GM15510 (cell line): ENCODE measurements around the gene KCNIP1.

Experiments
- POLR2A ChIP-seq: IDR thresholded peaks from 3 replicates; pipeline ENCODE4 v1.6.1; 2011; ENCODE audit warnings: borderline replicate concordance; ENCODE audit not compliant: insufficient read length; ENCODE audit errors: extremely low read depth

Gene KCNIP1

DNA sequence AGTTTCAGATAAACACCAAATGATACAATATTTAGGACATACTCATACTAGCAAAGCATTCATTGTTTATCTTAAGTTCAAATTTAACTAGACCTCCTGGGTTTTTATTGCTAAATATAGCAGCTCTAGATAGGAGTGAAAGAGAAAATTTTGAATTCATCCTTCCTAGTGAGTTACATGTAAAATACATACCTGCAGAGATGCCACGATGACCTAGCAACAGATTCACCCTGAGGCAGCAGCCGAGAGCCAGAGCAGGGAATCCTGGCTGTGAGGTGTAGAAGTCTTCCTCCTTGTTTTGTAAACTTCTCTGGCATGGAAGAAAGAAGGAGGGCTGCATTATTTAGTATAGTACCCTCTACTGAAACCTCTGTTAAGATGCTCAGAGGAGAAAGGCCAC is 253.8 kb downstream of the KCNIP1 start:
- TF ChIP-seq POLR2A: no peak

DNA sequence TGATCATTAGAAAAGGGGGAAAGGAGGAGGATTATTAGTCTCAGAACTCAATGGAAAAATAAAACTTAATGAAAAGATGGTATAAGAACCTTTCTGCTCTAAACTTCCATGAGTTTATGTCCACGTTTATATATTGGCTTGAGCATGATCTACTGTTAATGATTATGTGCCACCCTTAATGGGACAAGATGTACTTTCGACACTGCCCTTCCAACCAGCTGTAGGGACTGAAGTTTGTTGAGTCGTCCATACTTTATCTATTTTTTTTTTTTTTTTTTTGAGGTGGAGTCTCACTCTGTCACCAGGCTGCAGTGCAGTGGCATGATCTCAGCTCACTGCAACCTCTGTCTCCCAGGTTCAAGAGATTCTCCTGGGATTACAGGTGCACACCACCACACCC is 254.7 kb downstream of the KCNIP1 start:
- TF ChIP-seq POLR2A: no peak

DNA sequence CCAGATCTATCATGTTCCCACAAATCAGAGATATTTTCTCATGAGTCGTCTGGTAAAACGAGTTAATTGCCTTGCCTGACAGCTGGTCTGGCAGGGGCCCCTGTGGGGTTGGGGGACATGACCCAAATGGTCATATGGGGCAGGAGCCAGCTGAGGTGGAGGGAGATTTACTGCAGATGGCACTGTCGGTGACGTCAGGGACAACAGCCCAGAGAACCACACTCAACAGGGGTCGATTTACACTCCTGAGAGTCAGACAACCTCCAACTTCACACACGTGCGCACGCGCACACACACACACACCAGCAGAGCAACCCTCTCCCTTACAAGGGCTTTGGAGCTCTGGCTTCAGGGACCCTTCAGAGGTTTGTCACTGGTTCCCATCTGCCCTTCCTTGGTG is 256.3 kb downstream of the KCNIP1 start:
- TF ChIP-seq POLR2A: no peak

DNA sequence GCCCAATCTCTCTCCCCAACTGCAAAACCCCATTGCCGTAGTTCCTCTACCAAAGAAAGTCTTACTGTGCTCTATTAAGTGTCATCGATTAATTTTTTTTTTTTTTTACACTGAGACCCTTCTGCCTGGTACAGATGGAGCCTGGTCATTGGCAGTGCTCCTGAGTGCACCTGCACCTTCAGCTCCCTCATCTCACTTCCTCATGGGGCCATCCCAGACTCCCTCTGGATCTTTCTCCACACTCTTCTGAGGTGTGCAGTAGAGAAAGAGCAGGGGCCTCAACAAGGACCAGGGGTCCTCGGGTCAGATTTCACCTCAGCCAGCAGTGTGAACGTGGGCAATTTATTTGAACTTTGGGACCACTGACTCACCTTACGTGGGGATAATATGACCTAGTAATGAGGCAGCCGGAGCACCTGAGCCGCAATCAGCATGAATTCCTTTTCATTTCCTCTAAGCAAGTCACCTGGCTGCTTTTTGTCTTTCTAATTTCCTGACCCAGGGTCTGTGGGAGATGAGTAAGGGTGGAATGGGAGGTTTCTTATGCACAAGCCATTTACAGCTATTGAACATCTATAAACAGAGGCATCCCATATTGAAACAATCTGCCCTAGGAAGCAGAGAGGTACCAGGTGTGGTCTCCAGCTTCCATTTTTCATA is 257.4 kb downstream of the KCNIP1 start:
- TF ChIP-seq POLR2A: no peak

DNA sequence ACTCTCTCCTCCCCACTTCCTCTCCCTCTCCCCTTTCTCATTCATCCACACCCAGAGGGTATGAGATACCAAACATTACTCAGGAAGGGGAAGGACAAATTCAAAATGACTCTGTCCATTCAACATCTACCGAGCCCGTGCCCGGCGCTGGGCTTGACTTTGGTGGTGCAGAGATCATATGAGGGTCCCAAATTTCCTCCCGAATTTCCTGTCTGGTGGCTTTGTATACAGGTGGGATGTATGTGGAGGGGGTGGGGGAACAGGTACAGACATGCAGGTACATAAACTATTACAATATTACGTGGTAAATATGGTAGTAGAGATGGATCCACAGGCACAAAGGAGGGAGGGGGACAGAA is 257.9 kb downstream of the KCNIP1 start:
- no peak for TF ChIP-seq POLR2A

DNA sequence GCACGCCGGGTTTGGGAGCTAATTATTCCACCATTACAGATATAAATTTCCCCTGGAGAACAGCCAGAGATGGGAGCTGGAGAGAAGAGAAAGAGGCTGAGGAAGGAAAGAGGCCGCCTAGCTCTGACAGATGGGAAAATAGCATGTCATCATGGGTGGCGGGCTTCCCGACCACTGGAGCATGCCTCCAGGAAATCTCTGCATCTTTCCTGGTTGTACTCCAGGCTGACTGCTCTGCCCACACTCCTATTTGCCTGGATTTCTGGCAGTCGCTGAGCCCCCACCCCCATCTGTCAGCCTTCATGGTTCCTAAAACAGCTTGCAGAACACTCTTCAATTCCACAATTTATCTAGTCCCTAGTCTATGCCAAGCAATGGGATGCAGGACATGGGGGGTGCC is 265.4 kb downstream of the KCNIP1 start:
- TF ChIP-seq POLR2A: no peak

DNA sequence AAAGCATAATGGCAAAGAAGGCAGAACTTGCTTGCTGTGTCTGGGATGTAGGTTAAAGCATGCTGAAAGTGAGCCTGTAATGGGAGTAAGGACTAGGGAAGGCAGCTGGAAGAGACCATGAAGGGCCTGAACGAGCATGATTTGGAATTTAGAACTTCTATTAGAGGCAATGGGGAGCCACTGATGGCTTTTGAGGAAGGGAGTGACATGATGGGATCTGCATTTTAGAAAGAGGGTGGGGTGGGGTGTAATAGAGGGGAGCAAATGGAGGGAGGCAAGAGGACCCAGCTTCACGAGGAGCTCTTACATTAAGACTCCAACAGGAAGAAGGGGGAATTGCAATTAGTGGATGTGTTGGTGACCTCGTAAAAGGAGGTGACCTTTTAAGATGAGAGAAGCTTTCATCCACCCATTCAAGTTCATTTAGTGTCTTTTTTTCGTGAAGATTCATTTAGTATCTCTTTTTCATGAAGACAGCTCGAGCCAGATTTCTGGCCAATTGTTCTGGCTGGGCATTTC is 266.1 kb downstream of the KCNIP1 start:
- no peak for TF ChIP-seq POLR2A

DNA sequence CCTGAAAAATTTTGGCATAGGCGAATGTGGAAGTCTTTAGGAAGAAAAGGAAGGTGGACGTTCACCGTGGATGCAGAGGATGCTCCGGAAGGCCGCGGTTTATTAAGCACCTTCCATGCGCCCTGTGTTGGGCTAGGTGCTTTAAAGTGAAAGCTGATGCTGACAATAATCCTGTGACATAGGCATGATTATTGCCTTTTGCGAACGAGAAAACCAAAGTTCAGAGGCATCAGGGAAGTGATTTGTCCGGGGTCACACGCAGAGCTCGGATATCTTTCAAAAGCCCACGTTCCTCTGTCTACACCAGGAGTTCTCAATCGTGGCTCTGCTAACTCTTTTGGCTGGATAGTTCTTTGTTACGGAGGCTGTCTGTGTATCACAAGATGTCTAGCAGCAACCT is 267.7 kb downstream of the KCNIP1 start:
- no peak for TF ChIP-seq POLR2A

DNA sequence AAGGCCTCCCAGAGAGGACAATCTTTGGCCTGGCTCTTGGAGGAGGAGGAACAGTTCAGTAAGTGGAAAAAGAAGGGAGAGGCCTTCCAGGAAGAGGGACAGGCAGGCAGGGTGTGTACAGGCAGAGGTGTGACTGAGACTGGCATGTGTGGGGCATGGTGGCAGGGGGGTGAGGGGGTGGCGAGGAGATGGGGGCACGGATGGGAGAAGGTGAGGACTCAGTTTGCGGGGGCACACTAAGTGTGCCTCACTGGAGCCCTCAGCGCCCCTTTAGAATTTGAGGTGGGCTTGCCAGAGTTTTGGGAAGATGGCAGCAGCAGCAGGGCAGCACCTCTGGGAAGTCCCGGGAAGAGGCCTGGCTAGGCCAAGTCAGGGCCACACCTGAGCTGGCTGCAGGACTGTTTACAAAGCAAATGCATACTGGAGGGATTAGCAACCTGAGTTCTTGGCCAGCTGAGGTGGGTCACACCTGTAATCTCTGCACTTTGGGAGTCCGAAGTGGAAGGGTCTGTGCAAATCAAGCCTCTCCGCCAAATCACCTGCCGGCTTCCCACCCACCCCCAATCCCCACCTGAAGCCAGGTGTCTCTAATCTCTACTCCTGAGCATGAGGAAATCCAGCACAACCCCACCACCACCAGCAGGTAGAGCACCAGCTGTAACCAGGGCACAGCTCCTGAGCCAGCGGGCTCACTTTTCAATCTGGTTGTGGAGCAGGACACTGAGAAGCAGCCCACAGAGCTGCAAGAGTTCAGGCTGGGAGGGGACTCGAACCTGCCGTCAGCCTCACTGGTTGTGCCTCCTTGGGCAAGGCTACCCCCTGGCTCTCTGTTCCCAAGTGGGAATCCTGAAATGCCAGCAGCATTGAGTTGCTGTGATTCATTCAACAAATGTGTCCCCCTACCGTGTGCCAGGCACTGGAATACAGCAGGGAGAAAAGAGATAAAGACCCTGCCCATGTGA is 269.5 kb downstream of the KCNIP1 start:
- TF ChIP-seq POLR2A: no peak

DNA sequence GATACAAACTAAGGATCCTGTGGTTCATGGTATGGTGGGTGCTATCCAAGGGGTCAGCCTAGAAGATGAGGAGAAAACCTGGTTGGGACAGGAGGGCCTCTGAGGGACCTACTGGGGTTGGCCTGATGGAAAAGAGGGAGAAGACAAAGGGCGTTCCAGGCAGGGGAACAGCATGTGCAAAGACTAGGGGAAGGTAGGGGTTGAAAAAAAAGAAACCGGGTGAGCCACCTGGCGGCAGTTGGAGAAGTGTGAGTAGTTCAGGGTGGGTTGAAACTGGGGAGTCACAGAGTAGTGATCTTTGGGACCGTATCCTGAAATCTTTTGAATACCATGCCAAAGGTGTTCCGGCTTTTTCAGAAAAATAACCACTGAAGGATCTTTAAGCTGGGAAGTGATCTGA is 271.0 kb downstream of the KCNIP1 start:
- TF ChIP-seq POLR2A: no peak

DNA sequence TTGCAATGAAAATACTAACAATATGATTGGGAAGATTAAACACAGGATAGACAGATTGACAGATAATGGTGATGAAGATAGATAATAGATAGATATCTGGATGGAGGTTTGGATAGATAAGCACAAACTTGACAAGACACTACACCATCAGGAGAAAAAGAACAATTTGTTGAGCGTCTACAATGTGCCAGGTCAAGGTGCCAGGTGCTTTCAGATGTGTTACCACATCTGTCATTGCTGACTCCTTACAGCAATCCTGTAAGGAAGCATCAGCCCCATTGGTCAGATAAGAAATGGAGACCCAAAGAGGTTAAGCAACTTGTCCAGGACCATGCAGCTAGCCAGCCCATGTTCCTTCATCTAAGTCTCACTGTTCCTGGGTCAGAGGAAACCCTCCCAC is 278.1 kb downstream of the KCNIP1 start:
- TF ChIP-seq POLR2A: no peak

DNA sequence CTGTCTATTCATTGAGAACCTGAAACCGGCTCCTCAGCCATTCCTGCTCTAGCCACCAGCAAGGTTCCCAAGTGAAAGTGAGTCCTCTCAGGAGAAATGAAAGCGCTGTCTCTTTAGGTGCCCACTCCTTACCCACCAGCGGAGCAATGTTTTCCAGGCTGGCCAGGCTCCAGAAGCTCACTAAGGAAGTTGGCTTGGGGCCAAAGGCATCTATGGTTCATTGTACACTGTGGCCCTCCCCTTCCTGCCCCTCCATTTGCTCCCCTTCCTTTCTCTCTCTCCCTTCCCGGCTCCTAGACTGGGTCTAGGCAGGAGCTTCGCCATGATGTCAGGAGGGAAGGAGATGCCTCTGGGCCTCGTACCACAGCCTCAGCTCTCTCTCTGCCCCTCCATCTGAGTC is 278.6 kb downstream of the KCNIP1 start:
- TF ChIP-seq POLR2A: no peak

DNA sequence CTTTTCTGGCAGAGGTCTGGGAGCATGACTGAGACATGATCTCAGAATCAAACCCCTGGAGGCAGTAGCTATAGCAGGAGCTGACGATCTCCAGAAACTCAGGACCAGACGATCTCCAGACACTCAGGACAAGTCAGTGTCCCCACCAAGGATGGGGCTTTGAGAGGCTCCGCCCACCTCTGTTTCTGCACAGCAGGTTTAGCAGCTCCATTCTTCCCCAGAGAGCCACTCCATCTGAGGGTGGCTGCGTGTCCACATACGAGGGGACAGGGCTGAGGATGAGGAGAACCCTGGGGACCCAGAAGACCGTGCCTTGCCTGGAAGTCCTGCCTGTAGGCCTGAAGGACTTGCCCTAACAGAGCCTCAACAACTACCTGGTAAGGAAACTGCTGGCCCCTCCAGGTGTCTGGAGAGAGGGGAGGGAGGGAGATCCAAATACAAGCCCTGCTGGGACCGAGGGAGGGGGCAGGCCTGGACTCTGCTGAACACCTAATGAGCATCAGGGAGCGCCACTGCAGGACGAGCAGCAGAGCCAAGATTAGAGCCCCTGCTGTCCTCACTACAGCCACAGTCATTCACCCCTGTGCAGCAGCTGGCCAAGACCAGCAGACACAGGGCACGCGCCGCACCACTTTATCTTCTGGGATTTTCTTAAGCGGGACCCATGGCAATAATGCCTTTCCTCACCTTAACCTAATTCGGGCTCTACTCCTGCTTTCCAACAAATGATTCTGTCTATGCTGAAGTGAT is 279.9 kb downstream of the KCNIP1 start, which contains the start of gene GABRP:
GABRP (plus strand) TSS at position 228 of the 750 bp plus-strand sequence. CDS start 4,891 bp downstream, outside the sequence.
- no peak for TF ChIP-seq POLR2A

DNA sequence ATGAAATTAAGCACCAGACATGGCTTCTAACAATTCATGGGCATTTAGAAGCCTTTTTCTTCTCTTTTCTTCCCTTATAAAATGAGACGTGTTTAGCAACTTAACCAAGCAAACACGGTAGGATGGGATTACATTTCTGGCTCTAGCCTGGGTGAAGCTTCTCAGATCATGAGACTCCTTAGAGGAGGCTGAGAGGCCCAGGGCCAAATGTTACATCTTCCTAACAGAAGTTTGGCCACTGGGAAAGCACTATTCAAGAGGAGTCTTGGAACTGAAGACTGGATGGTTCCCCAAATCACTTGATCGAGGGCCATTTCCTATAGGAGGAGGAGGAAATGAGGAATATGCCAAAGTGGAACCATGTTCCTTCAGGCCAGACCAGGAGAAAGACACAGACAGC is 281.6 kb downstream of the KCNIP1 start:
- TF ChIP-seq POLR2A: no peak
